ENCODE measurements around the gene DIAPH2.

DIAPH2 gene

GRCh38 chrX:97619499-97619898 is 934.9 kb downstream of the DIAPH2 start:
- FAIRE-seq: no peak
- DNase-seq (ENCODE audit: insufficient read length, low spot score): no peak

GRCh38 chrX:97622111-97622510 is 937.5 kb downstream of the DIAPH2 start:
- FAIRE-seq: no peak
- no peak for DNase-seq (ENCODE audit: insufficient read length, low spot score)

- FAIRE-seq (no peak), DNase-seq (ENCODE audit: insufficient read length, low spot score) (no peak)
Measured at GRCh38 chrX:97628326-97628725, 943.7 kb downstream of the DIAPH2 start.

GRCh38 chrX:97628807-97629596 is 944.4 kb downstream of the DIAPH2 start:
- FAIRE-seq (no peak), DNase-seq (ENCODE audit: insufficient read length, low spot score) (no peak)

- DNase-seq (ENCODE audit: insufficient read length, low spot score) (no peak), FAIRE-seq (no peak)
Measured at GRCh38 chrX:97629597-97629985, 944.9 kb downstream of the DIAPH2 start.

GRCh38 chrX:97633798-97634197 is 949.2 kb downstream of the DIAPH2 start:
- no peak for FAIRE-seq
- DNase-seq (ENCODE audit: insufficient read length, low spot score): no peak

GRCh38 chrX:97636473-97637140 is 952.0 kb downstream of the DIAPH2 start:
- DNase-seq (ENCODE audit: insufficient read length, low spot score): no peak
- no peak for FAIRE-seq

- DNase-seq (ENCODE audit: insufficient read length, low spot score) (no peak), FAIRE-seq (no peak)
Measured at GRCh38 chrX:97637289-97637688, 952.6 kb downstream of the DIAPH2 start.

- FAIRE-seq (no peak), DNase-seq (ENCODE audit: insufficient read length, low spot score) (no peak)
Measured at GRCh38 chrX:97638621-97639020, 954.0 kb downstream of the DIAPH2 start.

GRCh38 chrX:97639526-97639925 is 954.9 kb downstream of the DIAPH2 start:
- FAIRE-seq (no peak), DNase-seq (ENCODE audit: insufficient read length, low spot score) (no peak)
